ENCODE measurements around the gene SWI5.
"Not testable (repeated sequence)": the region's sequence is repeated elsewhere in the genome, so short reads cannot be mapped to it uniquely, and the experiment has no call there.

Gene SWI5

DNA sequence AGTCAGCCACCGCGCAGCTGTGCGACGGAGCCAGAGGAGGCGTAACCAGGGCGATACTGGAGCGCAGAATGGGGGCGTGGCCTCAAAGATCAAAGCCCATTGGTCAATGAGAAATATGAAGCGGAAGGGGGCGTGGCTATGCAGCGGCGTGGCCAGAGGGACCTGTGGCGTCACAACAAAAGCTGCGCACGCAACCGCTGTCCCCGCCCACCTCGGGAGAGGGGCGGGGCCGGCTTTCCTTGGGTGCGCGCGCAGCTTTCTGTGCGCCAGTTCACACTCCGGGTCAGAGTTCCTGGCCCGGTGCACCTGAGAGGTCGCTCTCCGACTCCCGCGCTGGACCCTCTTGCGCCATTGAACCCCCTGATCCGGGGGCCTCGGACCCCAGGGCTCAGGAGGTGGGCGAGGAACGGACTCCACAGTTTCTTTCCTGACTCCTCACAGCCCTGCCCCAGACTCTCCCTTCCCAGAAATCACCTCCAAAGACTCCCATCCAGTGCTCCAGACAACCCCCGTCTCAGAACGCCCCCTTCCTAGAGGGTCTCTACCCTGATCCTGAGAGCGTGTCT lies at the start of gene SWI5:
Gene SWI5, plus strand, starts transcription at position 269 of the 566 bp plus-strand sequence.
- peak; percentile 98 for DNase-seq (ENCODE audit: low read depth)

DNA sequence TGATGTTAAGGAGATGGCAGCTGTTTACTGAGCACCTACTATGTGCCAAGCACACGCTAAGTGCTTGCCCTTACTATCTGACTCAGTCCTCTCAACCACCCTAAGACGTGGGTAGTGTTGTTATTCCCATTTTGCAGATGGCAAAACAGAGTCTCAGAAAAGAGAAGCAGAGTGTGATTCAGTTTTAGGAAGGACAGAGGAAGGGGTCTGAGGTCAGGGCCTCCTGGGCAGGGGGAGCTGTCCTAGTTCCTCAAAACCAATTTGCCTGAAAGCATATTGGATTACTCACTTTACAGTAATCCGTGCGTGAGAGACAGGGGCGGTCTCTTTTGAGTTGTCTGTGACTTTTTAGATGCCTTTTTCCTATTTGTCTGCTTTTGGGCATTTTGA lies 49.7 kb upstream of the SWI5 start:
- DNase-seq (ENCODE audit: low read depth) = no peak

DNA sequence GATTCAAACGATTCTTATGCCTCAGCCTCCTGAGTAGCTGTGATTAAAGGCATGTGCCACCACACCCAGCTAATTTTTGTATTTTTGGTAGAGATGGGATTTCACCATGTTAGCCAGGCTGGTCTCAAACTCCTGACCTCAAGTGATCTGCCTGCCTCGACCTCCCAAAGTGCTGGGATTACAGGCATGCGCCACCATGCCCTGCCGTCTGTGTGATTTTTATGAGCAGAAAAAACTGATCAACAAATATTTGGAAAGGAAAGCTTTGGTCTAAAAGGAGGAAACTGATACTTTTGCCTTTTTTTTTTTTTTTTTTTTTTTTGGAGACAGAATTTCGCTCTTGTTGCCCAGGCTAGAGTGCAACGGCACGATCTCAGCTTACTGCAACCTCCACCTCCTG lies 45.2 kb upstream of the SWI5 start:
- DNase-seq (ENCODE audit: low read depth) = not testable (repeated sequence)

DNA sequence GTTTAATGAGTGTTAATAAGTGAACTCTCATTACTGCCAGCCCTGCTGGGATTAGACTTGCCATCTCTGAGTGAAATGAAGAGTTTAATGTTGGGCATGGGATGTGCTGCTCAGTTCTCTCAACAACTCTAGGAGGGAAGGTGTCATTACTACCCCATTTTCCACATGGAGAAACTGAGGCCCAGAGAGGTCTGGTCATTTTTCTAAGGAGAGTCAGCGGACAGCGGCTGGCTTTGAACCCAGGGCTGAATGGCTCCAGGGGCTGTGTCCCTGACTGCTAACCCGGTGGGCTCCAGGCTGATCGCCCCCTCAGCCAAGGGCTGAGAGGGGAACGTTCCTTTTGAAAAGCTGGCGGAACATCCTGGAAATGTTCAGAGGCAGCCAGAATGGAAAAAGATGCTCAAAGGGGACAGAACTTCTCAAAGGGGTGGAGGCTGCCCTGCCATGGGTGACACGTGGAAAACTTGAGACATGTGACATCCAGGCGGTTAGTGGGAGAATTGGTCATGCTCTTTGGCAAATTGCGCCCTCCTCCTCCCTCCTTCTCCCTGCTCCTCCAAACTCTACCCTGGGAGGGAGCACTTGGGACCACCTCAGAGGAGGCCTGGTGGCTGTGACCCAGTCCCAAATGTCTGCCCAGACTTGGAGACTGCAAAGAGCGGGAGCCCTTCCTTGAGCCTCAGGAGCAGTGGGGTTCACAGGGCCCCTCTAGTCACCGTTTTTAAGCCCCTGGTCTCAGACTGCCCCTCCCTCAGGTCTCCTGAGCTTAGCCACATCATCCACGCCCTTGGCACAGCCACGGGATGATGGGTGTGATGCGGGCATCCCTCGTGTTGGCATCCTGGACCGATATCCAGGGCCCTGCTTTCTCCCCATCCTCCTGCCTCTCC lies 44.2 kb upstream of the SWI5 start:
- no peak for DNase-seq (ENCODE audit: low read depth)

DNA sequence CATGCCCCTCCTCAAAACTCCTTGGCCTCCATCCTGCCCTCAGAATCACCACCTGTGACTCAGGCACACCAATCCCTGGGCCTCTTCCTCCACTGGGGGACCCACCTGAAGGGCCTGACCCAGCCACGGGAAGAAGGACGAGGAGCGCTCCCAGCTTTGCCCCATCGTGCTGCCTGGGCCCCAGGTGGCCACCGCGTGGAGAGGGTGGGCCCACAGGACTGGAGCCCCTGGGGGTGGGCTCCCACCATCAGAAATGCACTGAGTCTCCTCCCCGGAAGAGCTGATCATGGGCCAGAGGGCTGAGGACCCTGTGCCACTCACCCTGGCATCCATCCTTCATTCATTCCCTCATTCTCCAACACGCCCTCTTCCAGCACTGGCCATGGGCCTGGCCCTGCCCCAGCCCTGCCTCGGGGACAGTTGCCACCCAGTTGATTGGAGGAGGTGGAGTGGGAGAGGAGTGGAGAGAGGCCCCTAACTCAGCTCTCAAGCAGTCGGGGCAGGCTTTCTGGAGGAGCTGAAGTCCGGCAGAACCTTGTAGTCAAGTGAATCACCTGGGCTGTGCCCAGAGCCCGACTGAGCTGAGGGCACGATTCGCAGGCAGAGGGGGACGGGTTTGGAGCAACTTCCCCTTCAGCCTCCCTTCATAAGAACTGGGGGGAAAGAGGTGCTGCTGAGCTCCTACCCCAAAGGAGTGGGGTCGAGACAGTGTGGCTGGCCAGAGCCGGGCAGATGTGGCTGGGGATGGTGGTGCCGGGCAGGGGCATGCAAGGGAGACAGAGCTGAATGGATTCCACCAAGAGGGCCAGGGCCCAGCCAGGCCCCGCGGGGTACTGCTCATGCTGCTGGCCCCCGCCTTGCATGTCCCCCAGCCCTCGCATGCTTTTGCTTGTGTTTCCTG lies 43.3 kb upstream of the SWI5 start:
- no peak for DNase-seq (ENCODE audit: low read depth)

DNA sequence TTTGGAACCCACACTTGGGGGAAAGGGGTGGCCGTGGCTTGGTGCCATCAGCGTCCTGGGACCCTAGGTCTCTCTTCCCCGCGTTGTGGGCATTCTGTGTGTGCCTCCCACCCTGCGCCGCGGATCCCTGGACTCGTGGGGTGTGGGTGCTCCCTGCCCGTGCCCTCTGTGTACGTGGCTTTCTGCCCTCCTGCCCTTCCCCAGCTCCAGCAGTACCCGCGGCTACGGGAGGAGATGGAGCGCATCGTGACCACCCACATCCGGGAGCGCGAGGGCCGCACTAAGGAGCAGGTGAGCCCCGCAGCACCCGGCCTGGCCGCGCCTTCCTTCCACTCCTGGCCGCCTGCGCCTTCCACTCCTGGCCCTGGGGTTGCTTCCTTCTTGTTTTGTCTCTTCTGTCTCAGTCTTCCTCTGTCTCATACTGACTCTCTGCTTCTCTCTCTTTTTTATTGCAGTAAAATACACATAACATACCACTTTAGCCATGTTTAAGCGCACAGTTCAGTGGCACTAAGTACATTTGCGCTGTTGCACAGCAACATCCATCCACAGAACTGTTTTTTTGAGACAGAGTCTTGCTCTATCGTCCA lies 42.2 kb upstream of the SWI5 start:
- DNase-seq (ENCODE audit: low read depth) = no peak

DNA sequence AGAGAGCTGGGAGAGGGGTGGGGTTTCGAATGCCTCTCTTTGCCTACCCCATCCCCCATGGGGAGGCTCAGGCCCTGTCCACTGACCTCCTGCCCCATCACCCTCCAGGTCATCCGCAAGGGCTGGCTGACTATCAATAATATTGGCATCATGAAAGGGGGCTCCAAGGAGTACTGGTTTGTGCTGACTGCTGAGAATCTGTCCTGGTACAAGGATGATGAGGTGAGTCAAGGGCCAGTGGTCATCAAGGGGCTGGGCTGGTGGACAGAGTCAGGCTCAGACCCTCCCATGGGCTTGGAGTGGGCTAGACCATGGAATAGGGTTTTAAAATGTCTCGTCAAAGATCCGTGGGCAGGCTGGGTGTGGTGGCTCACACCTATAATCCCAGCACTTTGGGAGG lies 34.0 kb upstream of the SWI5 start:
- DNase-seq (ENCODE audit: low read depth) = no peak

DNA sequence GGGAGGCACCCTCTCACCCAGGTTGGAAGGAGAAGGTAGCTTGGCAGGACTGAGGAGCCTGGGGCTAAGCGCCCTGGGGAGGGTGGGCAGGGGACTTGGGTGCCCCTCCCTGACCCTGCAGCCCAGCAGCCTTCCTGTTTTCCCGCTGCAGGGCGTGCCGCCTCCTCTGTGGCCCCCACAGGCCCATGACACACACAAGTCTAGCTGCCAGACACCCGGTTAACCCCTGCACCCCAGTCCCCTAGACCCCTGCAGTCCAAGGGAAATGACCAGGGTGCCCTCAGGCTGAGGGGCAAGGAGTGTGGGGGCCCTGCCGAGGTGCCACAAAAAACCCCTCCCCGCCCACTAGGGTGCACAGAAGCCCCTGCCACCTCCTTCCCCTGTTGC lies 33.3 kb upstream of the SWI5 start:
- no peak for DNase-seq (ENCODE audit: low read depth)

DNA sequence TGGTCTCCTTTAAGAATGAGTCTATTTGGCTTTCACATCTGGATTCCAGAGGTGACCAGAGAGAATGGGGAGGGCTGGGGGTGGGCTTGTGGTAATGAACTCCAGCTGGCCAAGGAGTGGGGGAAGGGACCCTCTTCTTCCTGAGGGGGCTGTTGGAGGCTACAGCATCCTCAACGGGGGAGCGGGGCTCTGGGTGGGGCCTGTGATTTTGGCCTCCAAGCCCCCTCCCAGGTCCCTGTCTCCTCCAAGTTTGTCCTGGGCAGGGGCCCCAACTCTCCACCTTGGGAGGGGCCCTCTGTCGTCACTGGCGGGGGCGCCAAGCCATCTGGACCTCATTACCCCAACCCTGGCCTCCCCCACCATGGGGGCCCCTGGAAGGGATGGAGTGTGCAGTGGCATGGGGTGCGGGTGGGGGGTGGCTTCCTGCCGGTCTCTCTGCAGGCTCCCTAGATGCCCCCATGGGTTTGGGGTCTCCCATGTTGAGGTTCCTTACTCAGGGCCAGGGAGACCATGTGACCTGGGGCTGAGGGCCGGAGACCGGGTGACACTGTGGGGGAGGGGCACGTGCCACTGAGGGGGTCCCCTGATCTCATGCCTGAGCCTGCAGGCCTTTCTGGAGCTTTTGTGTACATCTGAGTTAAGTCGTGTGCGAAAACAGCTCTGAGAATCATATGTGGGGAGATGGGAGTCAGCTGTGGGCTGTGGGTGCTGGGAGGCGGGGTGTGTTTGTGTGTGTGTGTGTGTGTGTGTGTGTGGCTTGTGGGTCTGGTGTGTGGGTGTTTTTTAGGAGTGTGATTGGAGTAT lies 32.7 kb upstream of the SWI5 start:
- peak; percentile 12 for DNase-seq (ENCODE audit: low read depth)

DNA sequence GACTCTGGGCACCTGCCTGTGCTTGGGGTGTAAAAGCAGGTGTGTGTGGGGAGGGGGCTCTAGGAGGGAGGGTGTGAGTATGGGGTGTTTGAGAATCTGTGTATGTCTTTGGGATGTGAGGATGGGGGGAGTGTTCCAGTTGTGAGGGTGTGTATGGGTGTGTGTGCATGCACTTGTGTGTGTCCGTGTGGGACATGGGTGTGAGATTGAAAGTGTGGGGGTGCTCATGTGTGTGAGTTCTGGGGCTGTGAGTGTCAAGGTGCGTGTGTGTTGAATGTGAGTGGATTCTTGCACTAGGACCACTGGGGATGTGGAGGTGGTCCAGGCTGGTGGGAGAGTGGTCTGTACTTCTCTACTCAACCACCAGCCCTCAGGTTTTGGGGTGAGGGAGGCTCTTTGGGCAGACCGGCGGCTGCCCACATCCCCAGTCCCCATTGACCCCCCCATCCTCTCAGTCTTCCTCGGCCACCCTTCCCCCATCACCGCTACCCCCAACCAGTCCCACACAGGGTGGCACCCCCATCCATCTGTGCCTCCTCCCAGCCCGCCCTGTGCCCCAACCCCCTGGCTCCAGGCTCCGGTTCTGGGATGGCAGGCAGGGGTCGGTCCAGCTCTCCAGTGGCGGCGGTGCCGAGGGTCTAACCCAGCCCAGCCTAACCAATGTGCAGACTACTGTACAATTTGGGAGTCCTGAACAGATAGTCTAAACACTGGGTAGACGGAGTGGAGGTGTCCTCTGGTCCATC lies 31.8 kb upstream of the SWI5 start:
- no peak for DNase-seq (ENCODE audit: low read depth)

DNA sequence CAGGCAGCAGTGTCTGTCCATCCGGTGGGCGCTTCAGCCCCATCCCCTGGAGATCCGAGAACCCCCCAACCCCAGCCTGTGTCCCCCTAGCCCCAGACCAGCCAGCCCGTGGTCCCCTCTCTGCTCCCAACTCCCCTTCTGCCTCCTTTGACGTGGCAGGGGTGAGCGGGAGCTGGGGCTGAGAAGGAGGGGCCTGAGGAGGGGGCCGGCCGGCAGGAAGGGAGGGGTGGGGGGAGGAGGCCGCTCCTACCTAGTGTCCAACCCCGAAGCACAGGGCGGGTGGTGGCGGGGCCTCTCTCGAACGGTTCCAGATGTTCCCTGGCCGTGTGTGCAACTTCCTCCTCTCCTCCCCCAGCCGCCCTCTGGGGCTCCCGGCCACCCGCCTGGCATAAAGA lies 31.2 kb upstream of the SWI5 start:
- peak; percentile 88 for DNase-seq (ENCODE audit: low read depth)

DNA sequence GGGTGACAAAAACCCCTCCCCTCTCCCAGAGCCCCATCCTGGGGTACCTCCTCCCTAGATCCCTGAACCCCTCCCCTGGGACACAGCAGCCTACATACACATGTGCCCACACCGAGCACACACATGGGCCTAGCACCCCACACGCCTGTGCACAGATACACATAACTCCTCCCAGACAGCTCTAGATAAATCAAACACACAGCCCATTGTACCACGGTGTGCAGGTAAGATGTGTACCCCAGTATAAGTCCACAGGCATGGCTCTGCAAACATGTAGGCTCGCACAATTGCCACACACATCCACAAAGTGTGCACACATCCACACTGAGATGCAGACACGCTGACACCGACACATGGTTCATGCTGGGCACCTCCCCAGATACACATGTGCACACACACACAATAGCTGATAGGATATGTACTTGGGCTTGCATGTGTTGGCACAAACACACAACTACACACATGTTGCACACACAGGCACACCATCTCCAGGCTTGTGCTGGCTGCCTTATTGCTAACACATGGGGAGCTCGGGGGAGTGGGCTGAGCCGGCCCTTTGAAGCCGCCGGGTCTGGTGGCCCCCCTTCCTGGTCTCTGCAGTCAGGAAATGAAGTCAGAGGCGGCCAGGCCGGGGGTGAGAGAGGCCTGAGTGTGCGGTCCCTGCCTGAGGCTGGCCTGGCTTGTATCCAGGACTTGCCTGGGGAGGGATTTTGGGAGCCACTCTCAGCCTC lies 30.5 kb upstream of the SWI5 start:
- DNase-seq (ENCODE audit: low read depth) = peak; percentile 46

DNA sequence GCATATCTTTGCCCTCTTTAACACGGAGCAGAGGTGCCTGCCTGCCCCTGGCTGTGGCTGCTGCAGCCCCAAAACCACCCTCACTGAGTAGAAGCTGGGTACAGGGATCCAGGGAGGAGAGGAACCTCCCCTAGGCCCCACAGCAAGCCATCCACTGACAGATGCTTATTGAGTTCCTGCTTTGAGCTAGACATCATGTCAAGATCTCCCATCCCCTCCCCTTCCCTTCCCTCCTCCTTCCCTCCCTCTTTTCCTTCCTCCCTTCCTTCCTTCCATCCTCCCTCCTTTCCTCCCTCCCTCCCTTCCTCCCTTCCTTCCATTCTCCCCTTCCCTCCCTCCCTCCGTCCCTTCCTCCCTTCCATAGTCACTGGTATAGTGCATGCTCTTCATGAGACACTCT lies 29.6 kb upstream of the SWI5 start:
- DNase-seq (ENCODE audit: low read depth) = no peak

DNA sequence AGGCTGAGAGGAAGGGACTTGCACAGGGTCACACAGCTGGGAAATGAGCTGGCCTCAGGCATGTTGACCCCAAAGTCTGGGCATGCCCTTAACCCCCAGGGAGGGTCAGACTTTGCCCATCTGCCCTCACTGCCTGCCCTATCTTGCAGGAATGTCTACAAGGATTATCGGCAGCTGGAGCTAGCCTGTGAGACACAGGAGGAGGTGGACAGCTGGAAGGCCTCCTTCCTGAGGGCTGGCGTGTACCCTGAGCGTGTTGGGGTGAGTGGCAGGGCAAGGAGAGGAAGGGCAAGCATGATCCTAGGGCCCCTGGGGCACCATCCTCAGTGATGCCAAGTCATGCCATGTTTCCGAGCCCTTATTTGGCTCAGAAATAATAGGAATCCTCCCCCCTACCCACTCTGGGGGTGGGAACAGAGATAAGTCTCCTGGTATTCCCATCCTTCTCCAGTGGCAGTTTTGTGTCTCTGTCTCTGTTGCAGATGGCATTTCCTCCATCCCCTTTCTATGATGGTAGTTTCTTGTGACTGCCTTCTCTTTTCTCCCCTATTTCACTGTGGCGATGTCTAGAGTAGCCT lies 28.8 kb upstream of the SWI5 start:
- DNase-seq (ENCODE audit: low read depth) = no peak

DNA sequence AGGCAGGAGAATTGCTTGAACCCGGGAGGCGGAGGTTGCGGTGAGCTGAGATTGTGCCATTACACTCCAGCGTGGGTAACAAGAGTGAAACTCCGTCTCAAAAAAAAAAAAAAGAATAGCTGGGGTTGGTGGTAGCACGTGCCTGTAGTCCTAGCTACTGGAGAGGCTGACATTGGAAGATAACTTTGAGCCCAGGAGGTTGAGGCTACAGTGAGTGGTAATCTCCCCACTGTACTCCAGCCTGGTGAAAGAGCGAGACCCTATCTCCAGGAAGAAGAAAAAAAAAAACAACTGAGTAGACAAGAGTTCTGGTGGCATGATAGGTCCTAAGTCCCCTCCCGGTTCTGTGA lies 26.5 kb upstream of the SWI5 start:
- no peak for DNase-seq (ENCODE audit: low read depth)

DNA sequence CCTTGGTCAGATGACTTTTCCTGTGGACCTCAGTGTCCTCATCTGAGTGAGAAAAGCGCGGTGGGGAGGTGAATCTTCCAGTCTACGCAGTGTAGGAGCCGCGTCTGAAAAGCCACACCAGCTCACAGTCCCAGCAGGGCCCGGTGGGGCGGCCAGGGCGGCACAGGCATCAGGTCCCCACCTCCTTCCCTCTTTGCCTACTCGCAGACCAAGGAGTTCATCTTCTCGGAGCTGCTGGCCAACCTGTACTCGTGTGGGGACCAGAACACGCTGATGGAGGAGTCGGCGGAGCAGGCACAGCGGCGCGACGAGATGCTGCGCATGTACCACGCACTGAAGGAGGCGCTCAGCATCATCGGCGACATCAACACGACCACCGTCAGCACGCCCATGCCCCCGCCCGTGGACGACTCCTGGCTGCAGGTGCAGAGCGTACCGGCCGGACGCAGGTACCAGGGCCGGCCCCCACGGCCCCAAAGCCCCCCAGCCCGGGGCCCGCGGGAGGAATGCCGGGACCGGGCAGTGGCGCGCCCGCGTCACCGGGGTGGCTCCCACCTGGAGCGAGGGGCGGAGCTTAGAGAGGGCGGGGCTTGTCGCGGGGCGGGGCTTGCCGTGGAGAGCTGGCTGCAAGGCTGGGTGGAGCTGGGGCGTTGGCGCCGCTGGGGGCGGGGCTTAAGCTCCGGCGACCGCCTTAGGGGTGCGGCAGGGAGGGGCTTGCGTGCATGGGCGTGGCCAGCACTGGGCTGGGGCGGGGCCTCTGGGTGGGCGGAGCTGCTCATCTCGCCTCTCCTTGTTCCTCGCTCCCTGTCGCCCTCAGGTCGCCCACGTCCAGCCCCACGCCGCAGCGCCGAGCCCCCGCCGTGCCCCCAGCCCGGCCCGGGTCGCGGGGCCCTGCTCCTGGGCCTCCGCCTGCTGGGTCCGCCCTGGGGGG lies 25.9 kb upstream of the SWI5 start:
- DNase-seq (ENCODE audit: low read depth) = peak; percentile 23

DNA sequence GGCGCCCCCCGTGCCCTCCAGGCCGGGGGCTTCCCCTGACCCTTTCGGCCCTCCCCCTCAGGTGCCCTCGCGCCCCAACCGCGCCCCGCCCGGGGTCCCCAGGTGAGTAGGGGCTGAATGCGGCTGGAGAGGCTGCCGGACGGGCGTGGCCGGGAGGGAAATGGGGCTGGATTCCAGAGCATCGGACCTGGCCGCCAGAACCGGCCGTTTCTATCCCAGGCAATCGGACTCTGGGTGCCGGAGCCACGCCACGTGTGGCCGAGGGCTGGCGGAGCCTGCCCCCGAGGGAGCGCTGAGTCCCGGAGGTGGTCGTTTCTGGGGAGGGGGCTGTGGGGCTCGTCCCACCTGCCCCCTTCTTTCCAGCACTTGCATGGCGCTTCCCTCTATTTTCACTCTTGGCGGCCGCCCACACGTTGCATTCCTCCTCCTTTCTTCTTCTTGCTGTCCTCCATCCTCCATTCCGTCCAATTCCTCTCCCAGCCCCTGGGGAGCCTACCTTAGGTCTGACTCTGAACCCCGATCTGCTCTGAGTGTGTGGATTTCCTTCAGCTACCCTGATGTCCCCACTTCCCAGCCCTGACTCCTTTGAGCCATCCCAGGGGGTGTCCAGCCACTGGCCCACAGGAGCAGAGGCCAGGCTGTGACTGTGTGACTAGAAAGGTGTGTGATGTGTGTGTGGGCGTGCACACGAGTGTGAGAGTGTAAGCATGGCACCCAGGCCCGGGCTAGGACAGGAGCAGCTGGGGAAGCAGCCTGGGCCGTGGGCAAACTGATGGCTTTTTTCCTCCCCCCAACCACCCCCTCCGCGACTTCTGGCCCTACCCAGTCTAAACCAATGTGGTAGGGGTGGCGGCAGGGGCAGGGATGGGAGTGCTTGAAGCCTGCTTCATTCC lies 25.0 kb upstream of the SWI5 start:
- DNase-seq (ENCODE audit: low read depth) = no peak

DNA sequence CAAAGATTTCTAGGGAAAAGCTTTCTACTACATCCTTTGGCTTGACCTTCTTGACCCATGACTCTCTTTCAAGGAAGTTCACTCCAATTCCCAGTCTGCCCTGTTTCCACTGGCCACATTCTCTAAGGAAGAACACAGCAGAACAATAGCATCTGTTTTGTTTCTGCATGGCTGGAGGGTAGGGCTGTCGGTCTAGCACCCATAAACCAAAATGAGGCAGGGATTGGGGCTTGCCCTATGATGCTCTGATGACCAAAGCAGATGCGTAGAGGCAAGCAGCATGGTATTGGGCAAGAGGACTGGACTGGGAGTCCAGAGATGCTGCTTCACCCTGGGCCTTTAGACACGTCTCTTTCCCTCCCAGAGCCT lies 24.4 kb upstream of the SWI5 start:
- DNase-seq (ENCODE audit: low read depth) = peak; percentile 32
